Loucy (cell line): Measurements from ENCODE around the gene AK6.

Experiments used
- CTCF ChIP-seq: fragments of 200-600 bp; sonication (generic); conservative IDR thresholded peaks from 2 replicates; pipeline ENCODE4 v1.5.1; 2014; ENCODE audit warnings: mild to moderate bottlenecking, antibody characterized with exemption, low read length
- EZH2phosphoT487 ChIP-seq: fragments of 200-600 bp; IDR thresholded peaks from 2 replicates; pipeline ENCODE4 v1.6.1; 2018; ENCODE audit warnings: antibody characterized with exemption, mild to moderate bottlenecking, moderate library complexity, borderline replicate concordance

- TF ChIP-seq CTCF (peak; percentile 70), EZH2phosphoT487 (no peak)
Measured at GRCh38 chr5:69334793-69335268, 34.5 kb downstream of the AK6 start.
